ENCODE measurements around the gene FYB1.
"Not testable (repeated sequence)": the region's sequence is repeated elsewhere in the genome, so short reads cannot be mapped to it uniquely, and the experiment has no call there.

The FYB1 gene

GRCh38 chr5:39219437-39219836 is at the start of gene FYB1:
TSS of gene FYB1 (minus strand) at chr5:39219563. CDS start at chr5:39202960, 16,603 bp downstream.
- DNase-seq, result peak; percentile 42

GRCh38 chr5:39267186-39267585 is 47.8 kb upstream of the FYB1 start:
- DNase-seq, result no peak

GRCh38 chr5:39266442-39266841 is 47.1 kb upstream of the FYB1 start:
- DNase-seq, result no peak

GRCh38 chr5:39264528-39264927 is 45.2 kb upstream of the FYB1 start:
- DNase-seq, result no peak

GRCh38 chr5:39262981-39263380 is 43.6 kb upstream of the FYB1 start:
- no peak for DNase-seq

GRCh38 chr5:39260095-39260494 is 40.7 kb upstream of the FYB1 start:
- no peak for DNase-seq

GRCh38 chr5:39257554-39257953 is 38.2 kb upstream of the FYB1 start:
- DNase-seq, result no peak

- DNase-seq, result peak; percentile 44
These were observed 37.3 kb upstream of the FYB1 start for GRCh38 chr5:39256477-39257235.

- no peak for DNase-seq
These were observed 36.0 kb upstream of the FYB1 start for GRCh38 chr5:39255406-39255805.

GRCh38 chr5:39254671-39255070 is 35.3 kb upstream of the FYB1 start:
- no peak for DNase-seq

- DNase-seq, result no peak
These were observed 33.8 kb upstream of the FYB1 start for GRCh38 chr5:39253196-39253595.

GRCh38 chr5:39249564-39250274 is 30.4 kb upstream of the FYB1 start:
- no peak for DNase-seq

- no peak for DNase-seq
These were observed 29.7 kb upstream of the FYB1 start for GRCh38 chr5:39249069-39249468.

- DNase-seq, result no peak
These were observed 21.4 kb upstream of the FYB1 start for GRCh38 chr5:39240750-39241149.

- no peak for DNase-seq
These were observed 19.2 kb upstream of the FYB1 start for GRCh38 chr5:39238366-39239105.

GRCh38 chr5:39236718-39237117 is 17.4 kb upstream of the FYB1 start:
- DNase-seq, result no peak

GRCh38 chr5:39235648-39236047 is 16.3 kb upstream of the FYB1 start:
- DNase-seq, result no peak

- not testable (repeated sequence) for DNase-seq
These were observed 15.1 kb upstream of the FYB1 start for GRCh38 chr5:39234494-39234893.

- DNase-seq, result no peak
These were observed 14.4 kb upstream of the FYB1 start for GRCh38 chr5:39233783-39234182.

GRCh38 chr5:39231705-39232525 is 12.6 kb upstream of the FYB1 start:
- DNase-seq, result no peak

- no peak for DNase-seq
These were observed 9.2 kb upstream of the FYB1 start for GRCh38 chr5:39228596-39228995.

- no peak for DNase-seq
These were observed 7.2 kb upstream of the FYB1 start for GRCh38 chr5:39226558-39226957.

- DNase-seq, result no peak
These were observed 6.7 kb upstream of the FYB1 start for GRCh38 chr5:39226100-39226451.
